ENCODE results near the gene SUPV3L1.

DNA sequence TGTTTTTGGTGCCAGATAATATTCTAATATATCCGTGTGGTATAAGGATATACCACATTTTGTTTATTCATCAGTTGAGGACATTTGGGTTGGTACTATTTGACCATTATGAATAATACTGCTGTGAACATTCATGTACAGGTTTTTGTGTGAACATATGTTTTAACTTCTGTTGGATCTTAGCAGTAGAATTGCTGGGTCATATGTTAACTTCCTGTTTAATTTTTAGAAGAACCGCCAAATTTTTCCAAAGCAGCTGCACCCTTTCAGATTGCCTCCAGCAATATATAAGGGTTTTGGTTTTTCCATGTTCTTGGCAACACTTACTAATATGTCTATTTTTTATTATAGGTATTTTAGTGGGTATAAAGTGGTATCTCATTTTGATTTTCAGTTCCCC, 33.3 kb upstream of the SUPV3L1 start:
- TF ChIP-seq EP300 (conservative IDR thresholded peaks at IDR 0.05; ENCODE audit: poor library complexity, severe bottlenecking) (no peak), RAD21 (conservative IDR thresholded peaks at IDR 0.05) (no peak), TAF1 (IDR thresholded peaks at IDR 0.05; ENCODE audit: low read depth) (no peak), EZH2 (IDR thresholded peaks at IDR 0.05; ENCODE audit: borderline replicate concordance, insufficient read depth, low read length, poor library complexity, severe bottlenecking) (no peak), POLR2AphosphoS5 (IDR thresholded peaks at IDR 0.05) (no peak)
- TF ChIP-seq, protein P1, sequence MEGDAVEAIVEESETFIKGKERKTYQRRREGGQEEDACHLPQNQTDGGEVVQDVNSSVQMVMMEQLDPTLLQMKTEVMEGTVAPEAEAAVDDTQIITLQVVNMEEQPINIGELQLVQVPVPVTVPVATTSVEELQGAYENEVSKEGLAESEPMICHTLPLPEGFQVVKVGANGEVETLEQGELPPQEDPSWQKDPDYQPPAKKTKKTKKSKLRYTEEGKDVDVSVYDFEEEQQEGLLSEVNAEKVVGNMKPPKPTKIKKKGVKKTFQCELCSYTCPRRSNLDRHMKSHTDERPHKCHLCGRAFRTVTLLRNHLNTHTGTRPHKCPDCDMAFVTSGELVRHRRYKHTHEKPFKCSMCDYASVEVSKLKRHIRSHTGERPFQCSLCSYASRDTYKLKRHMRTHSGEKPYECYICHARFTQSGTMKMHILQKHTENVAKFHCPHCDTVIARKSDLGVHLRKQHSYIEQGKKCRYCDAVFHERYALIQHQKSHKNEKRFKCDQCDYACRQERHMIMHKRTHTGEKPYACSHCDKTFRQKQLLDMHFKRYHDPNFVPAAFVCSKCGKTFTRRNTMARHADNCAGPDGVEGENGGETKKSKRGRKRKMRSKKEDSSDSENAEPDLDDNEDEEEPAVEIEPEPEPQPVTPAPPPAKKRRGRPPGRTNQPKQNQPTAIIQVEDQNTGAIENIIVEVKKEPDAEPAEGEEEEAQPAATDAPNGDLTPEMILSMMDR (IDR thresholded peaks at IDR 0.05; ENCODE audit: poor library complexity, severe bottlenecking) = no peak
